Mucosa of rectum (tissue), 2 donors: Measurements from ENCODE around the gene HLA-F.

Source experiments
- H3K27ac ChIP-seq, 2 donors: one replicate each; pipeline ENCODE4 v1.7.0; 2013; ENCODE audit warnings: inconsistent platforms in 2 of 2, low read depth in 2 of 2, low read length in 2 of 2
- H3K27me3 ChIP-seq, 2 donors: one replicate each; pipeline ENCODE4 v1.7.0; 2013; ENCODE audit warnings: low read length in 2 of 2; ENCODE audit not compliant: control insufficient read depth in 2 of 2, insufficient read depth in 2 of 2
- H3K36me3 ChIP-seq, 2 donors: one replicate each; pipeline ENCODE4 v1.7.0; 2013; ENCODE audit warnings: low read length in 2 of 2; ENCODE audit not compliant: control insufficient read depth in 2 of 2, insufficient read depth in 2 of 2
- H3K4me1 ChIP-seq, 2 donors: one replicate each; pipeline ENCODE4 v1.7.0; 2013; ENCODE audit warnings: low read length in 2 of 2, mild to moderate bottlenecking in 1 of 2; ENCODE audit not compliant: control insufficient read depth in 2 of 2, insufficient read depth in 2 of 2
- H3K4me3 ChIP-seq, 2 donors: one replicate each; pipeline ENCODE4 v1.7.0; 2013; ENCODE audit warnings: low read length in 2 of 2
- H3K9ac ChIP-seq, 2 donors: one replicate each; pipeline ENCODE4 v1.7.0; 2013; ENCODE audit warnings: low read length in 2 of 2, low read depth in 1 of 2, mild to moderate bottlenecking in 1 of 2
- H3K9me3 ChIP-seq, 2 donors: one replicate each; pipeline ENCODE4 v1.7.0; 2013; ENCODE audit warnings: low read length in 2 of 2; ENCODE audit not compliant: control insufficient read depth in 2 of 2
- donor health status: healthy.
- donor health status: Normal muscosa, but diverticular disease.

The HLA-F gene

DNA sequence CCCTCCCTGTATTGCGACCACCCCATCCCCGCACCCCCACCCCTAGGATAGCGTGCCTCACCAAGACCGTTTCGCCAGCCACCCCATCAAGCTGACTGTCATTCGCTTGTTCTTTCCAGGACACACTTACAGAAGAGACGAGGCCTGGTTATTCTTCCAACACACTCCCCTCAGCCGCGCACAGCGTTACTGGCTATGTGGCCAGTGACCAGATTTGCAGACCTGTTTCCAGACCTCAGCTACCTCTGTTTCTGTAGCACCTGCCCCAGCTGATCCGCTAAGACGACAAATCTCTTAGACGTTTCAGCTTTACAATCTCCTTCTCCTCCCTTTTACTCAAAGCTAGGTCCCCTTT lies 26.1 kb downstream of the HLA-F start:
- Histone ChIP-seq H3K4me1 (peaks cover 21 to 23% of the 10 kb centered on the region in 2 donors), H3K36me3 (no peaks in the 10 kb centered on the region), H3K4me3 (peak overlapping the region; percentile 81 to 84), H3K9ac (peak overlapping the region; percentile 41 to 67), H3K9me3 (no peaks in the 10 kb centered on the region), H3K27me3 (peaks cover 0 to 14% of the 10 kb centered on the region in 2 donors), H3K27ac (peak overlapping the region; percentile 5 to 10)

GRCh38 chr6:29749668-29750067 lies 26.4 kb downstream of the HLA-F start:
- H3K4me1 ChIP-seq = peaks cover 21 to 23% of the 10 kb centered on the region in 2 donors
- peaks cover 0 to 14% of the 10 kb centered on the region in 2 donors for H3K27me3 ChIP-seq
- H3K36me3 ChIP-seq = no peaks in the 10 kb centered on the region
- H3K4me3 ChIP-seq = peak overlapping the region; percentile 81 to 84
- H3K9ac ChIP-seq = no peak overlapping the region
- peak overlapping the region in 1 of 2 donors; percentile 5 for H3K27ac ChIP-seq
- H3K9me3 ChIP-seq = no peaks in the 10 kb centered on the region

GRCh38 chr6:29750709-29751108 lies 27.5 kb downstream of the HLA-F start:
- no peaks in the 10 kb centered on the region for H3K9me3 ChIP-seq
- H3K9ac ChIP-seq = no peak overlapping the region
- H3K27me3 ChIP-seq = peaks cover 0 to 14% of the 10 kb centered on the region in 2 donors
- H3K4me1 ChIP-seq = peaks cover 21 to 23% of the 10 kb centered on the region in 2 donors
- no peak overlapping the region for H3K27ac ChIP-seq
- no peaks in the 10 kb centered on the region for H3K36me3 ChIP-seq
- no peak overlapping the region for H3K4me3 ChIP-seq

DNA sequence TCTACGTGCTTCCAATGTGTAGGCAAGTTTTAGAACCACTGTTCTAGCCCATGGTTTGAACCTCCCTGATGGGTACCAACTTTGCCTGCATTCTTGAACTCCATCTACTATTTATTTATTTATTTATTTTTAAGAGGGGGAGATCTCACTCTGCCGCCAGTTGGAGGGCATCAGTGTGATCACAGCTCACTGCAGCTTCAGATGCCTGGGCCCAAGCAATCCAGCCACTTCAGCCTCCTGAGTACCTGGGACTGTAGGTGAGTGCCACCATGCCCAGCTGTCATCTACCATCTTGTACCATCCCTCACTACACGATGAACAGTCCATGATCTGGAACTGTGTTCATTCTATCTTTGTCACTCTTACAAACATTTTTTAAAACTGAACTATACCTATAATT lies 28.2 kb downstream of the HLA-F start:
- peaks cover 21 to 23% of the 10 kb centered on the region in 2 donors for H3K4me1 ChIP-seq
- no peaks in the 10 kb centered on the region for H3K36me3 ChIP-seq
- H3K27me3 ChIP-seq = peaks cover 0 to 14% of the 10 kb centered on the region in 2 donors
- no peak overlapping the region for H3K27ac ChIP-seq
- no peak overlapping the region for H3K4me3 ChIP-seq
- no peaks in the 10 kb centered on the region for H3K9me3 ChIP-seq
- H3K9ac ChIP-seq = no peak overlapping the region

GRCh38 chr6:29752451-29753308 lies 29.4 kb downstream of the HLA-F start:
- Histone ChIP-seq H3K27me3 (peaks cover 0 to 14% of the 10 kb centered on the region in 2 donors), H3K4me1 (peaks cover 21% of the 10 kb centered on the region in 2 donors), H3K9ac (peak overlapping the region; percentile 78 to 85), H3K36me3 (no peaks in the 10 kb centered on the region), H3K4me3 (peak overlapping the region; percentile 67 to 78), H3K9me3 (no peaks in the 10 kb centered on the region), H3K27ac (peak overlapping the region; percentile 77 to 87)

DNA sequence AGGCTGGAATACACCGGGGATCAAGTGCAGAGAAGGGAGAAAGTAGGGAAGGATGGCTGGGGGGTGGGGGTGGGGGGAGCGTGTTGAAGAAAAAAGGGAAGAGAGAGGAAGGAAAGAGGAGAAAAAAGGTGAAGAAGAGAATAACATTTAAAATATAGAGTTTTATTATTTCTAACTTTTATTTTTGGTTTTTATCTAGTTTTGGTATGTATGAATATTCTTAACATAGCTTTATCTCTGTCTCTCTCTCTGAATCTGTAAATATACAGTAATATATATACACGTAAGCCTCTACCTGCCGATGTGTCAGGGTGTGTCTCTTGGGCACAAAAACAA lies 30.0 kb downstream of the HLA-F start:
- peak overlapping the region; percentile 77 to 87 for H3K27ac ChIP-seq
- H3K9me3 ChIP-seq = no peaks in the 10 kb centered on the region
- H3K4me1 ChIP-seq = peaks cover 16% of the 10 kb centered on the region in 2 donors
- H3K36me3 ChIP-seq = no peaks in the 10 kb centered on the region
- H3K4me3 ChIP-seq = peak overlapping the region in 1 of 2 donors; percentile 67
- peaks cover 0 to 11% of the 10 kb centered on the region in 2 donors for H3K27me3 ChIP-seq
- no peak overlapping the region for H3K9ac ChIP-seq

DNA sequence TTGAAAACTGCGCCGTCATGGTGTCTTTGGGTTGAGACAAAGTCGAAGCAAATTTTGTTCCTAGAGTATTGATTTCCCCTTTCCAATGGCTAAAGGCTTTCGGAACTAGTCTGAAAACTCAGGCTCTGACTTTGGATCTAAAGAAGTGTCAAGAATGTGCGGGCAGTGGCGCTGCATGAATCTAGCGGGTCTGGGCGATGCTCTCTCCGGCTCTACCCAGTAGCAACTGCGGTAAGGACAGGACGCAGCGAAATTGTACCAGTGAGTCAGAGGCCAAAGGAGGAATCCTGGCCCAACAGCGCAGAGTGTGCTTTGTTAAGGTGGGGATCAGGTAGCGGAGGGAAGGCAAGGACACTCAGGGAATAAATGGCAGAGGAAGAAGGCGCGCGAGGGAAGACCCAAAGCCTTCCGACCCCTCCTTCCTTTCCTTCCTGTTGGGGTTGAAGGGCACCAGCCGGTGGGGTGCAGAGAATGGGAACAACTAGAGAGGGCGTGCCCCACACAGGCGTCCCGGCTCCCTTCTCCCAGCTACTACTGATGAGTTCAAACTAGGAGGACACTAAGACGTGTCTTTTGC lies 32.1 kb downstream of the HLA-F start:
- Histone ChIP-seq H3K9ac (no peak overlapping the region), H3K36me3 (no peaks in the 10 kb centered on the region), H3K9me3 (no peaks in the 10 kb centered on the region), H3K4me3 (no peak overlapping the region), H3K27me3 (peaks cover 0 to 2% of the 10 kb centered on the region in 2 donors), H3K4me1 (peaks cover 8 to 9% of the 10 kb centered on the region in 2 donors), H3K27ac (no peak overlapping the region)

DNA sequence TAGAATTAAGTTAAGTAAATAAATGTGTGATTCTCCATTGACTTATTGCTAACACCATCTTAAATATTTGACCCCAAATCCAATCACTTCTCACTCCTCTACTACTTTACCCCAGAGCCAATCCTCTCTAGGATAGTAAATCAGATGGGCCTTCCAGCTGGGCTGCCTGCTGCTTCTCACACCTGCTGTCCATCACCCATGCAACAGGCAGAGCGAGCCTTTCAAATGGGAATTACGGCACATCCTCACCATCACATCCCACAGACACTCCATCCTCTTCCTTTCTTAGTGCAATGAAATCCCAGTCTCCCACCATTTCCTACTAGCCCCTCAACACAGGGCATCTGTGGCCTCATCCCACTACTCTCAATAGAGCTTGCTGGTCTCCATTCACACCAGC lies 34.0 kb downstream of the HLA-F start:
- Histone ChIP-seq H3K27ac (no peak overlapping the region), H3K27me3 (no peaks in the 10 kb centered on the region), H3K36me3 (no peaks in the 10 kb centered on the region), H3K9ac (no peak overlapping the region), H3K9me3 (no peaks in the 10 kb centered on the region), H3K4me3 (no peak overlapping the region), H3K4me1 (peaks cover 4 to 5% of the 10 kb centered on the region in 2 donors)

- Histone ChIP-seq H3K4me1 (peaks cover 2% of the 10 kb centered on the region in 2 donors), H3K27me3 (no peaks in the 10 kb centered on the region), H3K9me3 (no peaks in the 10 kb centered on the region), H3K9ac (no peak overlapping the region), H3K36me3 (no peaks in the 10 kb centered on the region), H3K27ac (no peak overlapping the region), H3K4me3 (no peak overlapping the region)
Measured at GRCh38 chr6:29757701-29758293, 34.6 kb downstream of the HLA-F start.

DNA sequence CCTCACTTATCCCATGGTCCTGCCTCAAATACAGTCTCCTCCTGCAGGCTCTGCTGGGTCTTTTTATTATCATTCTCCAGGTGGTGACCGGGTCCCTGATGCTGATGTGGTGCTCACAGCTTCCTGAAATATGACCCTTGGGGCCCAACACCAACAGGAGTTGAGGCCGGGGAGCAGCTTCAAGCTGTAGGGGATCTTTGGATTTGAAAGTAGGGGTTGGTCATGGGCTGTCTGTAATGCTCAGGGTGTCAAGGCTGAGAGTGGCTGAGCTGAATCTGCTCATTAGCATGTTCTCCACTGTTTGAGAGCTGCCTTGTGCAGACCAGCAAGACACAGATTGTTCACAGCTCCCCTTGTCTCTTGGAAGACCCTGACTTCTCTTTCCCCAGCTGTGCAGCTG lies 35.5 kb downstream of the HLA-F start:
- Histone ChIP-seq H3K9ac (no peak overlapping the region), H3K27me3 (no peaks in the 10 kb centered on the region), H3K4me3 (no peak overlapping the region), H3K9me3 (no peaks in the 10 kb centered on the region), H3K4me1 (no peaks in the 10 kb centered on the region), H3K27ac (no peak overlapping the region), H3K36me3 (no peaks in the 10 kb centered on the region)
